Chondrocyte (in vitro differentiated cells): ENCODE data around the gene NR1H4. TPM values are rescaled to one million over a fixed set of nuclear protein-coding genes. Genes with fewer than 3 reads are reported as not detected.

Experiments
- DNase-seq: peaks from one replicate; pipeline ENCODE4 v3.0.0; 2021; ENCODE audit warnings: mixed read lengths, low spot score
- H3K27ac Mint-ChIP-seq: one replicate; pipeline ENCODE4 v1.8.0; 2021; ENCODE audit warnings: mild to moderate bottlenecking, moderate library complexity, mixed read lengths; ENCODE audit not compliant: unreplicated experiment
- H3K27me3 Mint-ChIP-seq: 2 replicates; pipeline ENCODE4 v1.8.0; 2021; ENCODE audit warnings: low read depth, mixed read lengths
- H3K36me3 Mint-ChIP-seq: 2 replicates; pipeline ENCODE4 v1.8.0; 2021; ENCODE audit warnings: low read depth, mixed read lengths
- H3K4me1 Mint-ChIP-seq: 2 replicates; pipeline ENCODE4 v1.8.0; 2021; ENCODE audit warnings: low read depth, mild to moderate bottlenecking, mixed read lengths
- H3K4me3 Mint-ChIP-seq: one replicate; pipeline ENCODE4 v1.8.0; 2021; ENCODE audit warnings: mild to moderate bottlenecking, moderate library complexity, mixed read lengths; ENCODE audit not compliant: unreplicated experiment
- H3K9me3 Mint-ChIP-seq: 2 replicates; pipeline ENCODE4 v1.8.0; 2021; ENCODE audit warnings: low read depth, mixed read lengths
- CTCF ChIP-seq: fragments of 200-600 bp; sonication (generic); IDR thresholded peaks from 2 replicates; pipeline ENCODE4 v1.5.0; 2021; ENCODE audit warnings: antibody characterized with exemption, mild to moderate bottlenecking, moderate library complexity
- total RNA-seq: library from RNA; stranded (reverse); gene quantifications from 3 replicates; pipeline ENCODE4 v1.2.1, GENCODE V29; 2021

The NR1H4 gene
- total RNA-seq, 1 donor from 2014 or later, result not detected

GRCh38 chr12:100464529-100464928 lies 9.1 kb upstream of the NR1H4 start:
- Mint-ChIP-seq H3K27me3 (peaks cover 4% of the 10 kb centered on the region), H3K4me3 (no peak overlapping the region), H3K4me1 (no peaks in the 10 kb centered on the region), H3K27ac (no peak overlapping the region), H3K36me3 (no peaks in the 10 kb centered on the region), H3K9me3 (no peaks in the 10 kb centered on the region)
- DNase-seq, result no peak
- TF ChIP-seq CTCF, result no peak

- no peaks in the 10 kb centered on the region for H3K36me3 Mint-ChIP-seq
- no peak overlapping the region for H3K4me3 Mint-ChIP-seq
- TF ChIP-seq CTCF, result no peak
- no peaks in the 10 kb centered on the region for H3K9me3 Mint-ChIP-seq
- H3K4me1 Mint-ChIP-seq, result no peaks in the 10 kb centered on the region
- no peak for DNase-seq
- no peak overlapping the region for H3K27ac Mint-ChIP-seq
- H3K27me3 Mint-ChIP-seq, result peaks cover 17% of the 10 kb centered on the region
Measured at GRCh38 chr12:100468126-100468525, 5.5 kb upstream of the NR1H4 start.

- no peak overlapping the region for H3K4me3 Mint-ChIP-seq
- no peaks in the 10 kb centered on the region for H3K4me1 Mint-ChIP-seq
- no peaks in the 10 kb centered on the region for H3K36me3 Mint-ChIP-seq
- H3K27ac Mint-ChIP-seq, result no peak overlapping the region
- no peak for TF ChIP-seq CTCF
- DNase-seq, result no peak
- no peaks in the 10 kb centered on the region for H3K9me3 Mint-ChIP-seq
- H3K27me3 Mint-ChIP-seq, result peaks cover 27% of the 10 kb centered on the region
Measured at GRCh38 chr12:100472325-100472724, 1.3 kb upstream of the NR1H4 start.

GRCh38 chr12:100473050-100473715 lies 483 bp upstream of the NR1H4 start:
- TF ChIP-seq CTCF, result no peak
- Mint-ChIP-seq H3K27ac (no peak overlapping the region), H3K9me3 (no peaks in the 10 kb centered on the region), H3K36me3 (no peaks in the 10 kb centered on the region), H3K4me3 (no peak overlapping the region), H3K27me3 (peaks cover 27% of the 10 kb centered on the region), H3K4me1 (no peaks in the 10 kb centered on the region)
- no peak for DNase-seq

- no peaks in the 10 kb centered on the region for H3K36me3 Mint-ChIP-seq
- H3K4me1 Mint-ChIP-seq, result no peaks in the 10 kb centered on the region
- no peak overlapping the region for H3K27ac Mint-ChIP-seq
Measured at GRCh38 chr12:100474617-100475016, 951 bp downstream of the NR1H4 start.

More at GRCh38 chr12:100474617-100475016, 951 bp downstream of the NR1H4 start:
- no peak overlapping the region for H3K4me3 Mint-ChIP-seq
- peaks cover 27% of the 10 kb centered on the region for H3K27me3 Mint-ChIP-seq
- no peaks in the 10 kb centered on the region for H3K9me3 Mint-ChIP-seq
- DNase-seq, result no peak
- TF ChIP-seq CTCF, result no peak
